Stomach smooth muscle (tissue), 2 donors: ENCODE measurements around the gene TAOK2.
"Not testable (repeated sequence)": the region's sequence is repeated elsewhere in the genome, so short reads cannot be mapped to it uniquely, and the experiment has no call there.

ENCODE experiments used
- H3K27ac ChIP-seq: one replicate; pipeline ENCODE4 v1.7.0; 2013; ENCODE audit warnings: mild to moderate bottlenecking, low read length, inconsistent platforms
- H3K27me3 ChIP-seq, 2 donors: one replicate each; pipeline ENCODE4 v1.7.0; 2013; ENCODE audit warnings: low read length in 2 of 2; ENCODE audit not compliant: insufficient read depth in 2 of 2, control insufficient read depth in 1 of 2
- H3K36me3 ChIP-seq, 2 donors: one replicate each; pipeline ENCODE4 v1.7.0; 2013; ENCODE audit warnings: low read length in 2 of 2; ENCODE audit not compliant: control insufficient read depth in 2 of 2, insufficient read depth in 2 of 2
- H3K4me1 ChIP-seq: one replicate; pipeline ENCODE4 v1.7.0; 2013; ENCODE audit warnings: low read length; ENCODE audit not compliant: control insufficient read depth, insufficient read depth
- H3K4me3 ChIP-seq, 2 donors: one replicate each; pipeline ENCODE4 v1.7.0; 2013; ENCODE audit warnings: low read length in 2 of 2
- H3K9ac ChIP-seq, 2 donors: one replicate each; pipeline ENCODE4 v1.7.0; 2013; ENCODE audit warnings: low read length in 2 of 2, mild to moderate bottlenecking in 1 of 2
- H3K9me3 ChIP-seq, 2 donors: one replicate each; pipeline ENCODE4 v1.7.0; 2013; ENCODE audit warnings: low read length in 2 of 2; ENCODE audit not compliant: control insufficient read depth in 2 of 2
- donor health status: healthy.
- donor health status: Pancreatic carcinoma.

The TAOK2 gene

DNA sequence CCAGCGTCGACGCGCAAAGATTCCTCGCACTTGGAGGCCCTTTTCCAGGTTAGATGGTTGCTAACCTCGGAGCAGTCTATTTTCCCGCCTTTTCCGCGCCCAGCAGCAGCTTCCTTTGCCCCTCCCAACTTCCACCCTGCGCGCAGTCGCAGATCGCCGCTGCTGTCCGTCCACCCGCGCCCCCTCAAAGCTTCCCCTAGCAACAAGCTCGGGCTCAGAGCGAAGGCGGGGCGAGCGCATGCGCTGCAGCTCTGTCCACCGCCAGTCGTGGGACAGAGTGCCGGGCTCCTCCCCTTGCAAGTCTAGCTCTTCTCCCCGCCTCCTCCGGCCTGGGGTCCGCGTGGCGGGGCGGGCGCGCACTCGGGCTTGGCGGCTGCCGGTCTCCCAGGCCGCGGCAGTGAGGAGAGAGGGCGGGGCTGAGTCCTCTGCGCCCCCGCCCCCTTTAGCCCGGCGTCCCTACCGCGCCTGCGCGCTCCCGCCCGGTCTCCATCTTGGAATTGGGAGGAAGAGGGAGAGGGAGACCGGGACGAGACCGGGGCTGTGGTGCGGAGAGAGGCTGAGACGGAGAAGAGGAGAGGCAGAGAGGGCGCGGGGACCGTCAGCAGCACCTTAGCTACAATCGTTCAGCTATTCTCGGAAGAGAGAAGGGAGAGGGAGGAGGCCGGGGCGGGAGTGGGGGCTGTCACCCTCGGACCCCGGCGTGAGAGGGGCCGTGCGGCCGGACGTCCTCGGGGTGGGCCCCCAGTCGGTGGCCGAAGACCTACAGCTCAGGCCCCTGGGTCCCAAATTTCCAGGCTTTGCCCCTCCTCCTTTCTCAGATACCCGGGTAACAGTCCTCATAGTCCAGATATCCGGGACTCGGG, at the start of gene TAOK2:
TAOK2 (plus strand) TSS at position 485 of the 863 bp plus-strand sequence. CDS start 3,905 bp downstream, outside the sequence.
- H3K27ac ChIP-seq: peak within 1 kb of the TSS; percentile 85
- H3K4me1 ChIP-seq: peaks cover 36% of the 10 kb centered on the region
- H3K36me3 ChIP-seq: peaks cover 17 to 22% of the 10 kb centered on the region in 2 donors

DNA sequence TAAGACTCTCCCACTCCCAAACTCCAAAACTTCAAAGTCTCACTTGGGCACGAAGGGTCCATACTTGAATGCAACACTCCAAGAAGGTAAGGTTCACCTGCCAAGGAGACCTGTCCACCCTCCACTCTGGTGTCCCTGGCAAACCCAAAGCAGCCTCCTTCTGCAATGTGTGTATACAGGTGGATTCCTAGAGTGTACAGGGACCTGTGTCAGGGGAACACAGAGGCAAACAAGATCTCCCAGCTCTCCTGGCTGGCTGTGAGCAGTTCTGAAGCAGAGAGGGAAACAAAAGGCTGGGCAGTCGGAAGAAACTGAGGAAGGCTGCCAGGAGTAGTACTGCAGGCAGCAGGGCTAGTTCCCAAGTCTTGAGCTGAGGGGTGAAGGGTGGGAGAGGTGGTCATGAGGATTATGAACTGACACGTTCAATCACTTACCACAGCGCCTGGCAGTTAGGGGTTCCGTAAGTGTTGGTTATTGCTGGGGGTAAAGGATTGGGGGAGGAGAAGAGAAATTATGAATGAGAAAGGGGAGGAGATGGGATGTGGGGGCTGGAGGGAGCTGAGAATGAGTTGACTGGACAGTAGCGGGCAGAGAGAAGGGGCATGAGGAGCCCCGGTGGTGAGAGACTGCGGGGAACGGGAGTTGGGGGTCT, 48.4 kb upstream of the TAOK2 start:
- Histone ChIP-seq H3K36me3 (peaks cover 2 to 13% of the 10 kb centered on the region in 2 donors), H3K9ac (peak overlapping the region; percentile 72 to 77), H3K4me3 (peak overlapping the region; percentile 74 to 93), H3K27ac (no peak overlapping the region), H3K4me1 (peaks cover 20% of the 10 kb centered on the region), H3K27me3 (no peaks in the 10 kb centered on the region), H3K9me3 (no peaks in the 10 kb centered on the region)

More for the DNA sequence above, at the start of gene TAOK2:
- H3K4me3 ChIP-seq: peak within 1 kb of the TSS; percentile 89 to 93
- H3K9me3 ChIP-seq: no peaks in the 10 kb centered on the region
- no peaks in the 10 kb centered on the region for H3K27me3 ChIP-seq
- H3K9ac ChIP-seq: peak within 1 kb of the TSS; percentile 93 to 97

- H3K27ac ChIP-seq: peak within 1 kb of the TSS; percentile 85
- peak within 1 kb of the TSS; percentile 77 to 90 for H3K9ac ChIP-seq
- H3K4me3 ChIP-seq: peak within 1 kb of the TSS; percentile 74 to 93
- H3K27me3 ChIP-seq: no peaks in the 10 kb centered on the region
- peaks cover 2 to 5% of the 10 kb centered on the region in 2 donors for H3K36me3 ChIP-seq
- no peaks in the 10 kb centered on the region for H3K9me3 ChIP-seq
- H3K4me1 ChIP-seq: peaks cover 20% of the 10 kb centered on the region
Observed at GRCh38 chr16:29925781-29926710, 47.6 kb upstream of the TAOK2 start, which contains the start of gene KCTD13. Gene KCTD13, minus strand, starts transcription at chr16:29926226. Its CDS starts 193 bp downstream, at chr16:29926033.

DNA sequence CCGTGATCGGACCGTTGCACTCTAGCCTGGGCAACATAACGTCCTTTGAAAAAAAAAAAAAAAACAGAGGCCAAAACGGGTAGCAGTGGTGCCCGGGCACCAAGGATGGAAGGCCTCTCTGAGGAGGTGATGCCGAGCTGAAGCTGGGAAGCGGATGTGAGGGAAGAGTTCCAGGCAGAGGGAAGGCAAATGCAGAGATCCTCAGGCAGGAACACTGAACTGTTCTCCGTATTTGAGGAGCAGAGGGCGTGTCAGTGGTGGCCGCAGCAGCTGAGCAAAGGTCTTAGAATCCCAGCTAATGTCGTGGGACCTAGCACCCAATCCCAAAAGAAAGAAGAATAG, 47.0 kb upstream of the TAOK2 start:
- peak overlapping the region; percentile 74 to 93 for H3K4me3 ChIP-seq
- H3K9me3 ChIP-seq: no peaks in the 10 kb centered on the region
- peaks cover 20% of the 10 kb centered on the region for H3K4me1 ChIP-seq
- peak overlapping the region; percentile 85 for H3K27ac ChIP-seq
- no peaks in the 10 kb centered on the region for H3K27me3 ChIP-seq
- H3K9ac ChIP-seq: peak overlapping the region; percentile 77 to 90
- H3K36me3 ChIP-seq: peaks cover 0 to 2% of the 10 kb centered on the region in 2 donors

DNA sequence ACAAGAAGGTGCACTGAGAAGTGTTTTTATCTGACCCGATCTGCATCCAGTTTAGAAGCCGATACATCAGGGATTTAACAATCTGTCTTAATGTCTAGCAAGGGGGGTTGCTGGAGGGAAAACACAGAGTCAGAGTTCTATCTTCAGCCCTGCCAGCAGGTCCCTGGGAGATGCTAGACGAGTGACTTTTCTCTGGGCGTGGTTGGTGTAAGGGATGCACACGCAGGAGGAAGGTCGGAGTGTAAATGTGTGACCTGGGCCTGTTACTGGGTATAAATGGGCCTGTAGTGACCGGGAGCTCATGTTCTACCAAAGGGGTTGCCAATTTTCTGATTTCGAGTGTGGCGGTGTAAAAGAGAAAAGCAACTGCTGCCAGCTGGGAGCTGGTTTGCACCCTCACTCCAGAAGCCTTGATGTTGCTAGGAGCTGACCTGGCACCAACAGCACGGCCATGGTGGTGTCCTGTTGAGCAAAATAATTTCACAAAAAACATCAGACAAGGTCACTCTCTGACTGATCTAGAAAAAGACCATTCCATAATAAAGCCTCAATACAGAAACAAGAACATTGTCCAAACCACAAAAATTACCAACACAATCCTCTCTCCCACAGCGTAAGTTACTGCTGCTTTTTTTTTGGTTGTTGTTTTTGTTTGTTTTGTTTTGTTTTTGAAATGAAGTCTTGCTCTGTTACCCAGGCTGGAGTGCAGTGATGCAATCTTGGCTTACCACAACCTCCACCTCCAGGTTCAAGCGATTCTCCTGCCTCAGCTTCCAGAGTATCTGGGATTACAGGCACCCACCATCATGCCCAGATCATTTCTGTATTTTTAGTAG, 46.4 kb upstream of the TAOK2 start:
- H3K4me3 ChIP-seq: peak overlapping the region; percentile 74 to 93

GRCh38 chr16:29931750-29932149, 41.9 kb upstream of the TAOK2 start:
- not testable (repeated sequence) for H3K9me3 ChIP-seq, H3K9ac ChIP-seq, H3K4me1 ChIP-seq, H3K27me3 ChIP-seq, H3K27ac ChIP-seq, H3K36me3 ChIP-seq, H3K4me3 ChIP-seq

More for the DNA sequence above, 46.4 kb upstream of the TAOK2 start:
- no peaks in the 10 kb centered on the region for H3K9me3 ChIP-seq
- H3K27me3 ChIP-seq: no peaks in the 10 kb centered on the region
- H3K4me1 ChIP-seq: peaks cover 20% of the 10 kb centered on the region
- H3K36me3 ChIP-seq: peaks cover 0 to 2% of the 10 kb centered on the region in 2 donors
- peak overlapping the region; percentile 85 for H3K27ac ChIP-seq
- H3K9ac ChIP-seq: peak overlapping the region; percentile 77 to 90

DNA sequence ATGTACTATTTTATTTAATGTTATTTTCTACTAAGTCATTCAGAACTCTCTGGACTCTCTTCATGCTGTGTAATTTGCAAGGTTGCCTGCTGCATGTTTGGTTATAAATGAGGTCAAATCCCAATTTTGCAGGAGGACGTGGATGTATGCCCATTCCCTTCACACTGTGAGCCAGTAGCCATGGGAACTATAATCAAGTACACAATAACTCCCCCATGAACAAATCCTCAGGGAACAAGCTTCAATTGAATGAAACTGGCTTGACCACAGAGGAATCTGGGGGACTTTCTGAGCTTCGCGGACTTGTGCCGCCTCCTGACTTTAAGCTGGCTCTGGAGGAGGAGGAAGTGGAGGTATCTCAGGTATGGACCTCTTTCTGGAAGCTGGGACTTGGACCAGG, 33.0 kb upstream of the TAOK2 start:
- H3K4me1 ChIP-seq: no peaks in the 10 kb centered on the region
- H3K36me3 ChIP-seq: no peaks in the 10 kb centered on the region
- no peaks in the 10 kb centered on the region for H3K27me3 ChIP-seq
- H3K9ac ChIP-seq: no peak overlapping the region
- H3K4me3 ChIP-seq: no peak overlapping the region
- H3K27ac ChIP-seq: no peak overlapping the region
- H3K9me3 ChIP-seq: no peaks in the 10 kb centered on the region

DNA sequence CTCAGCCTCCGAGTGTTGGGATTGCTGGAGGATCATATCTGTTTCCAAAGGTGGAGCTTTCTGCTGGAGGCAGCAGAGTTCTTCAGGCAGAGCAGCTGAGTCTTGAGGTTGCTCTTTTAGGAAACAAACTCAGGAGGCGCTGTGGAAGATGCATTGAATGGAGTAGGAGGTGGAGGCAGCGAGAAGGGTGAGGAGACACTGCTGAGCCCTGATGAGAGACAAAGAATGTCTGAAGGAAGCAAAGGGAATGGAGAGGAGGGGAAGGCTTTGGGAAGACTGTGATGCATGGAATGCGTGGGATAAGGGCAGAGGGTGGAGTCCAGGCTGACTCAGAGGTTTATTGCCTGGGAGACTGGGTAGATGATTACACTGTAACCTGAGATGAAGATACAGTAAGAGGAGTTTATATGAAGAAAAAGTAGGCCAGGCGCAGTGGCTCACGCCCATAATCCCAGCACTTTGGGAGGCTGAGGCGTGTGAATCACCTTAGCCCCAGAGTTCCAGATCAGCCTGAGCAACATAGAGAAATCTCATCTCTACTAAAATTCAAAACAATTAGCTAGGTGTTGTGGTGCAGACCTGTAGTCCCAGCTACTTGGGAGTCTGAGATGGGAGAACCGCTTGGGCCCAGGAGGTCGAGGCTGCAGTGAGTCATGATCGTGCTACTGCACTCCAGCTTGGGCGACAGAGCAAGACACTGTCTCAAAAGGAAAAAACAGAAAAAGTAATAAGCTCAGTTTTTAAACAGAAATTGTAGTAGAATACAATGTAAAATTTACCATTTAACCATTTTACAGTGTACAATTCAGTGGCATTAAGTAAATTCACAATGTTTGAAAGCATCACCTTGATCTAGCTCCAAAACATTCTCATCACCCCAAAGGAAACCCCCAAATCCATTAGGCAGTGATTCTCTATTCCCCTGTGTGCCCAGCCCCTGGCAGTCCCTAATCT, 29.5 kb upstream of the TAOK2 start:
- Histone ChIP-seq H3K36me3 (no peaks in the 10 kb centered on the region), H3K27ac (no peak overlapping the region), H3K9ac (no peak overlapping the region), H3K27me3 (no peaks in the 10 kb centered on the region), H3K4me1 (no peaks in the 10 kb centered on the region), H3K9me3 (no peaks in the 10 kb centered on the region), H3K4me3 (no peak overlapping the region)

GRCh38 chr16:29947897-29948296, 25.8 kb upstream of the TAOK2 start:
- Histone ChIP-seq H3K4me3 (no peak overlapping the region), H3K36me3 (no peaks in the 10 kb centered on the region), H3K27ac (no peak overlapping the region), H3K9ac (no peak overlapping the region), H3K9me3 (no peaks in the 10 kb centered on the region), H3K27me3 (peaks cover 0 to 2% of the 10 kb centered on the region in 2 donors), H3K4me1 (no peaks in the 10 kb centered on the region)
